GM21825 (cell line): ENCODE measurements around the gene BFAR.
"Not testable (repeated sequence)": the region's sequence is repeated elsewhere in the genome, so short reads cannot be mapped to it uniquely, and the experiment has no call there.

Experiments used
- ATAC-seq: cut with Tn5 transposase; IDR thresholded peaks from one replicate; pipeline ENCODE4 v1.9.1; 2021; ENCODE audit warnings: mild to moderate bottlenecking, moderate library complexity; ENCODE audit not compliant: unreplicated experiment

BFAR gene

GRCh38 chr16:14685870-14686793 is 53.4 kb downstream of the BFAR start:
- not testable (repeated sequence) for ATAC-seq

DNA sequence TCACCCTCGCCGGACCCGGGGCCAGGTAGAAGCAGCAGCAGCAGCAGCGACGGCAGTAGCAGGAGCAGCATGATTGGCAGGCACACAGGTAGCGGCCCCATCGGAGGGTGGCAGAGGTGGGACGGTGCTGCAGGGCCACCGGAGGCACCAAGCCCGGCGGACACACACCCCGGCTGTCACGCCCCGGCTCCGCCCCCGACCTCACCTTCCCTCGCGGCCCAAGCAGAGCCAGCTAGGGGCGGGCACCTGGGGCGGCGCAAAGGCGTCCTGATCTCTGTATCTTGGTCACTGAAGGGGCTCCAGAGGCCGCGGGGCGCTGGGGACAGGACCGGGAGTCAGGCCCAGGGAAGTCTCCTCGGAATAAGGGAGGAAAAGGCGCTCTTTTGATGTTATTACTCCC is 61.4 kb downstream of the BFAR start, which contains the start of gene PLA2G10:
Gene PLA2G10 (minus strand): TSS at position 180 of the 400 bp plus-strand sequence. CDS start 79 bp downstream, at position 101.
- not testable (repeated sequence) for ATAC-seq

GRCh38 chr16:14701859-14702258 is 69.1 kb downstream of the BFAR start:
- ATAC-seq, result not testable (repeated sequence)

DNA sequence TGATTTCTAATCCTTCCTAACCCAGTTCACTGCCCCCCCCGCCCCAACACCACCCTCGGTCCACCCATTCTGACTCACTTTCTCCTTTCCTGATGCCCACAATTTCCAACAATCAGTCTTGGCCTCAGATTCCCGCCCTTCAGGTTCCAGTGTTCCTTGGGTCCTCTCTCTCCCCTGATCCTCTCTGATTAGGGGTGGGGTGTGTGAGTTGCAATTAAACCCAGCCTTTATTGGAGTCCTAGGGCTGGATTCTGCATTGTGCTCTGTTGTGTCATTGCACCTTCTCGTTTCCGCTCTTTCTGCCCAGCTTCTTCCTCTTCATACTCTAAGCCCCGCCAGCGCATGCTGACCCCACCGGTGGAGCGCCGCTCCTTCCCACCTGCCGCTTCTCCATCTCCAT is 69.9 kb downstream of the BFAR start:
- not testable (repeated sequence) for ATAC-seq

GRCh38 chr16:14703156-14704011 is 70.6 kb downstream of the BFAR start, which contains the start of gene NPIPA3:
NPIPA3 (plus strand) TSS chr16:14703411; CDS start chr16:14708944, 5,533 bp downstream.
- peak; percentile 99 for ATAC-seq
